ENCODE data around the gene AKNA. TPM values are rescaled to one million over a fixed set of nuclear protein-coding genes. Genes with fewer than 3 reads are reported as not detected.

The AKNA gene
- total RNA-seq, 1 experiment from 2014 or later: 20.6 TPM

DNA sequence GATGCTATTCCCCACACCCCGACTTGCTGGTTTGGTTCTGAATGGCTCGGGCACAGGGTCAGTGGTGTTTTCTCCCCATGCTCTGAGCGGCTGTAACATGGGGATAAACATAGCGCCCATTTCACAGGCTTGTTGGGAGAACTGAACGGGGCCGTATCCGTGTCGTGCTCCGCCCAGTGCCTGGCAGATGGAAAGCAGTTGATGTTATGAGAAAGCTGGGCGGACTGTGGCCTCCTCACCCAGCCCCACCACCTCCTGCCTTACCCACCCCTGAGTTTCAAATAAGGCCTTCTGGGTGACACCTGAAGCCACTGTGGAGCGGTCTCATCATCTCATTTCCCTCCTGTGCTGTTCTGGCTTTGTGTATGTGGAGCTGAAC, 43.6 kb downstream of the AKNA start:
- Histone ChIP-seq H3K4me3 (replicated peaks in 1 of 2; ENCODE audit: low read depth in 1 of 2, low read length in 2 of 2) (no peak overlapping the region), H3K9me3 (ENCODE audit: control insufficient read depth in 1 of 2, insufficient read depth in 1 of 2, low read depth in 1 of 2, low read length in 2 of 2) (no peaks in the 10 kb centered on the region), H2AFZ (ENCODE audit: low read depth, low read length, poor library complexity, severe bottlenecking) (no peak overlapping the region), H3K4me1 (ENCODE audit: control insufficient read depth in 1 of 2, insufficient read depth in 2 of 2, low read length in 2 of 2) (peaks cover 8 to 9% of the 10 kb centered on the region in 2 experiments; a peak in 3 of 4 replicates), H3K27me3 (ENCODE audit: insufficient read depth, low read length) (no peaks in the 10 kb centered on the region), H3K27ac (ENCODE audit: low read depth, low read length) (no peak overlapping the region), H3K4me2 (ENCODE audit: low read length) (no peak overlapping the region), H3K9me2 (ENCODE audit: insufficient read depth) (no peaks in the 10 kb centered on the region), H3K36me3 (ENCODE audit: control insufficient read depth in 1 of 2, insufficient read depth in 2 of 2, low read length in 2 of 2) (peaks cover 0 to 2% of the 10 kb centered on the region in 2 experiments; a peak in 1 of 4 replicates), H4K20me1 (ENCODE audit: insufficient read depth) (no peaks in the 10 kb centered on the region), H3K9ac (ENCODE audit: low read length) (no peak overlapping the region), H3K79me2 (ENCODE audit: insufficient read depth, low read length) (no peaks in the 10 kb centered on the region)
- TF ChIP-seq, protein P1, sequence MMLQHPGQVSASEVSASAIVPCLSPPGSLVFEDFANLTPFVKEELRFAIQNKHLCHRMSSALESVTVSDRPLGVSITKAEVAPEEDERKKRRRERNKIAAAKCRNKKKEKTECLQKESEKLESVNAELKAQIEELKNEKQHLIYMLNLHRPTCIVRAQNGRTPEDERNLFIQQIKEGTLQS (IDR thresholded peaks at IDR 0.05): no peak
- TF ChIP-seq ZNF274 (IDR thresholded peaks at IDR 0.05; ENCODE audit: low read depth, low read length) (no peak), ZFX (IDR thresholded peaks at IDR 0.05) (no peak), CTCF (IDR thresholded peaks at IDR 0.05 in 2 of 3, conservative IDR thresholded peaks at IDR 0.05 in 1 of 3; ENCODE audit: borderline replicate concordance in 1 of 3, insufficient read depth in 1 of 3, low read depth in 2 of 3, low read length in 2 of 3) (no peak)
- ChIA-PET RAD21 (ENCODE audit: low non-redundant PET in 1 of 2, low total read pairs in 2 of 2, uncharacterized antibody in 2 of 2, unreplicated experiment in 2 of 2) (no interaction called here), POLR2A (no interaction called here), CTCF (no interaction called here)
- intact Hi-C loops (cut with micrococcal nuclease): no loop called here
- no TSS peak for BruUV-seq (replicated peaks)
- no peak for DNase-seq (ENCODE audit: low read depth, low spot score)
- ATAC-seq: no peak

DNA sequence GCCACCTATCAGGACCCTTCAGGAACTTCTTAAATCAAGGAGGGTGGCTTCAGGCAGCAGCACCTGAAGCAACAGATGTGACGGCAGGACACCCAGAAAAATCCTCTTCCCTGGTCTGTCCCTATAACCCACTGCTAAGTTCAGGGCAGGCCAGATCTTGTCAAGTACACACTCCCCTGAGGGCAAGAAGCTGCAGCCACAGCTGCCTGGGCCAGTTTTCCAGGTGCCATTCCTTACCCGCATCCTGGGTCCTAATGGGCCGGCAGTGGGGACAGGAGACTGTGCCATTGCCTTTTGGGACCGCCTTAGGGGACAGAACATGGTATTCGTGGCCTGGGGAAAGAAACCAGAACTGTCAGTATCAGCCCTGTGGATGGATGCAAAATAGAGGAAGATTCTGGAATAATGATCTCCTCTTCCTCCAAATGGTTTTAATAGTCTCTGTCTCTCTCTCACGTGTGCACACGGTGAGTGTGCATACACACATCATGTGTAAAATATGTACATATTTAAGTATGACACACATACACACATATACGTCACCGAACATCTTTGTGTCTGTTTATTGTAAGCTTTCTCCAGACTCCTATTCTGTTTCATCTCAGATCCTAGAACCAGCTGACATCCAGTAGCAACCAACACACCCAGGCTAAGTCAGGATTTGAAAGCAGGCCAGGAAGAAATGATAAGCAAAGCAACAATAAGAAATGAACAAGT, 44.2 kb downstream of the AKNA start:
- ChIA-PET RAD21 (ENCODE audit: low non-redundant PET in 1 of 2, low total read pairs in 2 of 2, uncharacterized antibody in 2 of 2, unreplicated experiment in 2 of 2) (no interaction called here), CTCF (no interaction called here), POLR2A (no interaction called here)
- intact Hi-C loops (cut with micrococcal nuclease): no loop called here
- BruUV-seq (replicated peaks): no TSS peak
- Histone ChIP-seq H3K9me3 (ENCODE audit: control insufficient read depth in 1 of 2, insufficient read depth in 1 of 2, low read depth in 1 of 2, low read length in 2 of 2) (no peaks in the 10 kb centered on the region), H3K79me2 (ENCODE audit: insufficient read depth, low read length) (no peaks in the 10 kb centered on the region), H3K9me2 (ENCODE audit: insufficient read depth) (no peaks in the 10 kb centered on the region), H3K9ac (ENCODE audit: low read length) (no peak overlapping the region), H3K4me2 (ENCODE audit: low read length) (no peak overlapping the region), H3K27ac (ENCODE audit: low read depth, low read length) (no peak overlapping the region), H3K4me1 (ENCODE audit: control insufficient read depth in 1 of 2, insufficient read depth in 2 of 2, low read length in 2 of 2) (peaks cover 2 to 4% of the 10 kb centered on the region in 2 experiments; a peak in 3 of 4 replicates), H2AFZ (ENCODE audit: low read depth, low read length, poor library complexity, severe bottlenecking) (no peak overlapping the region), H4K20me1 (ENCODE audit: insufficient read depth) (no peaks in the 10 kb centered on the region), H3K4me3 (replicated peaks in 1 of 2; ENCODE audit: low read depth in 1 of 2, low read length in 2 of 2) (no peak overlapping the region), H3K27me3 (ENCODE audit: insufficient read depth, low read length) (no peaks in the 10 kb centered on the region), H3K36me3 (ENCODE audit: control insufficient read depth in 1 of 2, insufficient read depth in 2 of 2, low read length in 2 of 2) (peaks cover 0 to 2% of the 10 kb centered on the region in 2 experiments; a peak in 1 of 4 replicates)
- no peak for TF ChIP-seq ZFX (IDR thresholded peaks at IDR 0.05)
- no peak for TF ChIP-seq YY1 (IDR thresholded peaks at IDR 0.05; ENCODE audit: extremely low read depth, insufficient replicate concordance, low read depth, low read length)
- no peak for TF ChIP-seq CTCF (IDR thresholded peaks at IDR 0.05 in 2 of 3, conservative IDR thresholded peaks at IDR 0.05 in 1 of 3; ENCODE audit: borderline replicate concordance in 1 of 3, insufficient read depth in 1 of 3, low read depth in 2 of 3, low read length in 2 of 3)
- TF ChIP-seq ZNF274 (IDR thresholded peaks at IDR 0.05; ENCODE audit: low read depth, low read length): no peak
- TF ChIP-seq ELF1 (IDR thresholded peaks at IDR 0.05; ENCODE audit: borderline replicate concordance, low read depth): no peak
- ATAC-seq (no peak), DNase-seq (ENCODE audit: low read depth, low spot score) (no peak)
